Measurements from ENCODE around the gene ETV6.
A peak's percentile ranks its signal among the peaks of the same experiment; 100 is the strongest.

Gene ETV6

GRCh38 chr12:11865824-11866223 is 216.3 kb downstream of the ETV6 start:
- no peak for ATAC-seq

- peak; percentile 44 to 58 for ATAC-seq
Observed at GRCh38 chr12:11868027-11868426, 218.6 kb downstream of the ETV6 start.

GRCh38 chr12:11869406-11869805 is 219.9 kb downstream of the ETV6 start:
- ATAC-seq, result no peak

GRCh38 chr12:11870041-11870451 is 220.6 kb downstream of the ETV6 start:
- ATAC-seq, result no peak

GRCh38 chr12:11872055-11872454 is 222.6 kb downstream of the ETV6 start:
- ATAC-seq, result no peak

GRCh38 chr12:11875414-11875935 is 226.0 kb downstream of the ETV6 start:
- ATAC-seq, result peak; percentile 97 to 98

- ATAC-seq, result no peak
Observed at GRCh38 chr12:11876307-11876706, 226.8 kb downstream of the ETV6 start.

- no peak for ATAC-seq
Observed at GRCh38 chr12:11877102-11877826, 227.8 kb downstream of the ETV6 start.

GRCh38 chr12:11877869-11878780 is 228.7 kb downstream of the ETV6 start:
- ATAC-seq, result no peak

GRCh38 chr12:11879306-11879705 is 229.8 kb downstream of the ETV6 start:
- no peak for ATAC-seq

GRCh38 chr12:11880381-11880780 is 230.9 kb downstream of the ETV6 start:
- no peak for ATAC-seq

- no peak for ATAC-seq
Observed at GRCh38 chr12:11881835-11882234, 232.4 kb downstream of the ETV6 start.

GRCh38 chr12:11882301-11883019 is 233.0 kb downstream of the ETV6 start:
- ATAC-seq, result no peak

GRCh38 chr12:11884116-11884515 is 234.6 kb downstream of the ETV6 start:
- ATAC-seq, result no peak

- no peak for ATAC-seq
Observed at GRCh38 chr12:11884706-11885105, 235.2 kb downstream of the ETV6 start.

GRCh38 chr12:11885261-11886038 is 236.0 kb downstream of the ETV6 start:
- no peak for ATAC-seq

- no peak for ATAC-seq
Observed at GRCh38 chr12:11886339-11886738, 236.9 kb downstream of the ETV6 start.

- no peak for ATAC-seq
Observed at GRCh38 chr12:11888029-11888428, 238.6 kb downstream of the ETV6 start.

- no peak for ATAC-seq
Observed at GRCh38 chr12:11891346-11891745, 241.9 kb downstream of the ETV6 start.

- ATAC-seq, result no peak
Observed at GRCh38 chr12:11891754-11892386, 242.4 kb downstream of the ETV6 start.

- no peak for ATAC-seq
Observed at GRCh38 chr12:11893998-11894397, 244.5 kb downstream of the ETV6 start.

GRCh38 chr12:11894890-11895289 is 245.4 kb downstream of the ETV6 start:
- no peak for ATAC-seq
